ENCODE data around the gene ARR3.

GRCh38 chrX:70281951-70282350 lies 13.8 kb downstream of the ARR3 start, which contains the start of gene RAB41:
- TF ChIP-seq CTCF (IDR thresholded peaks at IDR 0.05): no peak
- no peak for TF ChIP-seq POLR2A (IDR thresholded peaks at IDR 0.05)
